Kidney (tissue), 14 donors: ENCODE measurements around the gene MAGED1. TPM values are rescaled to one million over a fixed set of nuclear protein-coding genes. Genes with fewer than 3 reads are reported as not detected.

Source experiments
- DNase-seq, 5 donors: peaks; one replicate each; pipeline ENCODE4 v3.0.0-alpha.2; 2013 to 2020
- FAIRE-seq: peaks from 2 replicates; lab custom pipeline; 2012; peaks lifted over from hg19 to GRCh38; lab: Jason Lieb, UNC
- H3K27ac ChIP-seq, 2 donors: one replicate each; pipeline ENCODE4 v1.7.0; 2013; ENCODE audit warnings: low read depth in 2 of 2, low read length in 2 of 2, inconsistent platforms in 1 of 2
- H3K27me3 ChIP-seq: one replicate; pipeline ENCODE4 v1.7.1; 2013; ENCODE audit warnings: low read length, inconsistent platforms; ENCODE audit not compliant: control insufficient read depth, insufficient read depth
- H3K36me3 ChIP-seq, 3 donors: one replicate each; pipeline versions ENCODE4 v1.7.0 to v1.7.1; 2013; ENCODE audit warnings: low read length in 3 of 3, control low read depth in 1 of 3, inconsistent platforms in 1 of 3; ENCODE audit not compliant: insufficient read depth in 3 of 3, control insufficient read depth in 2 of 3
- H3K4me1 ChIP-seq, 3 donors: one replicate each; pipeline versions ENCODE4 v1.7.0 to v1.7.1; 2013; ENCODE audit warnings: low read length in 3 of 3, inconsistent platforms in 1 of 3, low read depth in 1 of 3; ENCODE audit not compliant: control insufficient read depth in 2 of 3, insufficient read depth in 2 of 3
- H3K4me3 ChIP-seq, 3 donors: one replicate each; pipeline versions ENCODE4 v1.7.0 to v1.8.1; 2013; ENCODE audit warnings: low read length in 3 of 3, control low read depth in 1 of 3, inconsistent platforms in 1 of 3
- H3K9ac ChIP-seq, 3 donors: one replicate each; pipeline versions ENCODE4 v1.7.0 to v1.7.1; 2013; ENCODE audit warnings: low read length in 3 of 3, control low read depth in 1 of 3, inconsistent platforms in 1 of 3
- H3K9me3 ChIP-seq, 3 donors: one replicate each; pipeline versions ENCODE4 v1.7.0 to v1.7.1; 2013; ENCODE audit warnings: low read length in 3 of 3, control low read depth in 1 of 3, inconsistent platforms in 1 of 3; ENCODE audit not compliant: control insufficient read depth in 2 of 3, insufficient read depth in 1 of 3
- CTCF ChIP-seq: IDR thresholded peaks from 3 replicates; pipeline ENCODE4 v1.5.1; 2012; ENCODE audit warnings: mild to moderate bottlenecking, moderate library complexity, borderline replicate concordance; ENCODE audit not compliant: insufficient read depth; ENCODE audit errors: extremely low read depth
- intact Hi-C: fragments of 100-400 bp; cut with DNase I; formaldehyde crosslinking; loops from one replicate; pipeline ENCODE4 v1.11.1; 2022
- polyA plus RNA-seq: library from polyadenylated mRNA; stranded (reverse); fragments of 350-450 nt; fragmentation: Illumina TruSeq; extraction: RNeasy Lipid Tissue Mini Kit (QIAGEN cat#74804); gene quantifications from one replicate; pipeline ENCODE4 v1.2.3, GENCODE V29; 2014; ENCODE audit warnings: low read depth, low replicate concordance; ENCODE audit not compliant: insufficient read depth
- total RNA-seq: library from RNA; stranded (reverse); fragmentation: NEBNext Ultra II Directional; extraction: Animal tissue kit (Norgen Biotek cat#: 25700); gene quantifications from one replicate; pipeline ENCODE4 v1.2.1, GENCODE V29; 2021
- donor health status: control.
- donor health status: control.
- donor health status: control.
- donor health status: control.
- donor health status: control.
- donor health status: DM: yes; HTN: yes; CAD: no.
- donor health status: Normal renal cell carcinoma (clear cell type).

Gene MAGED1
- total and polyA plus RNA-seq, 2 donors from 2014 or later: 104 TPM

- no peak for FAIRE-seq
- H3K4me1 ChIP-seq: no peaks in the 10 kb centered on the region
These were observed 19.3 kb upstream of the MAGED1 start for GRCh38 chrX:51874123-51874522.

GRCh38 chrX:51876441-51876840 lies 17.0 kb upstream of the MAGED1 start:
- no peak for TF ChIP-seq CTCF
- no peak for FAIRE-seq
- intact Hi-C loops: no loop called here

More at GRCh38 chrX:51874123-51874522, 19.3 kb upstream of the MAGED1 start:
- TF ChIP-seq CTCF: no peak
- no peaks in the 10 kb centered on the region for H3K36me3 ChIP-seq
- peaks cover 3% of the 10 kb centered on the region for H3K27me3 ChIP-seq
- H3K27ac ChIP-seq: no peak overlapping the region
- DNase-seq: no peak
- no peak overlapping the region for H3K9ac ChIP-seq
- intact Hi-C loops: no loop called here
- no peaks in the 10 kb centered on the region for H3K9me3 ChIP-seq
- no peak overlapping the region for H3K4me3 ChIP-seq

DNA sequence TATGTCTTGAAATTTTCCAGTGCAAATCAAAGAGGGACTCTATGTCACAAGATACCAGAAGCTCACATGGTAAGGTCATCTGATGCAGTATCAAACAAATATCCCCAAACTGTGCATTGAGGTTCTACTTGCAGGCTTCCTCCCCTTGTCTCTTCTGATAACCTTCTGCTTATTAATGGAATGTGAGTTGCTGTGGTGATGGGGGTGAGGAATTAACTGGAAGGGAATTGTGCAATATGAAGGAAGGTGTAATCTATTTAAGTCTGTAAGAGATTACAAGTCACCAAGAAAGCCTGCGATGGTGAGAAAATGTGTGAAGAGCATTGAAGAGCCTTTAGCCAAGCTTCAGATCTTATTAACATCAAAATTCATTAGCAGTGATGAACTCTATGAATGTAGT lies 15.4 kb upstream of the MAGED1 start:
- peaks cover 3% of the 10 kb centered on the region for H3K27me3 ChIP-seq
- no peaks in the 10 kb centered on the region for H3K9me3 ChIP-seq
- H3K36me3 ChIP-seq: no peaks in the 10 kb centered on the region
- H3K4me1 ChIP-seq: no peaks in the 10 kb centered on the region
- TF ChIP-seq CTCF: no peak
- no peak overlapping the region for H3K9ac ChIP-seq
- no peak for FAIRE-seq
- H3K4me3 ChIP-seq: no peak overlapping the region
- no peak for DNase-seq
- intact Hi-C loops: no loop called here
- H3K27ac ChIP-seq: no peak overlapping the region

More at GRCh38 chrX:51876441-51876840, 17.0 kb upstream of the MAGED1 start:
- Histone ChIP-seq H3K27ac (no peak overlapping the region), H3K9me3 (no peaks in the 10 kb centered on the region), H3K9ac (no peak overlapping the region), H3K36me3 (no peaks in the 10 kb centered on the region), H3K4me3 (no peak overlapping the region), H3K27me3 (peaks cover 3% of the 10 kb centered on the region), H3K4me1 (no peaks in the 10 kb centered on the region)
- DNase-seq: no peak

- Histone ChIP-seq H3K27ac (no peak overlapping the region), H3K27me3 (no peaks in the 10 kb centered on the region), H3K9me3 (no peaks in the 10 kb centered on the region), H3K36me3 (no peaks in the 10 kb centered on the region), H3K4me3 (no peak overlapping the region), H3K9ac (no peak overlapping the region), H3K4me1 (peaks cover 0 to 2% (median 0%) of the 10 kb centered on the region in 3 donors)
- intact Hi-C loops: no loop called here
- DNase-seq (no peak), FAIRE-seq (no peak)
- TF ChIP-seq CTCF: no peak
These were observed 3.6 kb upstream of the MAGED1 start for GRCh38 chrX:51889851-51890250.
